Liver (tissue), 3 donors: ENCODE results near the gene LRCH3.

Experiments used
- GABPA ChIP-seq, 2 donors: IDR thresholded peaks in 1 of 2; conservative IDR thresholded peaks in 1 of 2; 2 replicates each; pipeline ENCODE4 v1.6.1; 2016; ENCODE audit warnings: antibody characterized with exemption in 2 of 2, mild to moderate bottlenecking in 1 of 2, moderate library complexity in 1 of 2
- JUND ChIP-seq, 2 donors: IDR thresholded peaks; 2 replicates each; pipeline ENCODE4 v1.6.1; 2016; ENCODE audit warnings: antibody characterized with exemption in 2 of 2
- SP1 ChIP-seq: IDR thresholded peaks from 2 replicates; pipeline ENCODE4 v1.6.1; 2018; ENCODE audit warnings: antibody characterized with exemption, mild to moderate bottlenecking
- TAF1 ChIP-seq: conservative IDR thresholded peaks from 2 replicates; pipeline ENCODE4 v1.6.1; 2016; ENCODE audit warnings: antibody characterized with exemption, mild to moderate bottlenecking
- TF ChIP-seq, protein P1 (sequence below): fragments of 150-350 bp; IDR thresholded peaks from 2 replicates; pipeline ENCODE4 v1.5.1; 2017; ENCODE audit warnings: improper control_type of control experiment, low read depth, low read length; ENCODE audit not compliant: missing input control
- TF ChIP-seq, protein P2 (sequence below): IDR thresholded peaks from 2 replicates; pipeline ENCODE4 v1.6.1; 2016; ENCODE audit warnings: antibody characterized with exemption
- TF ChIP-seq, protein P3 (sequence below): IDR thresholded peaks from 2 replicates; pipeline ENCODE4 v1.6.1; 2016; ENCODE audit warnings: antibody characterized with exemption
- TF ChIP-seq, protein P4 (sequence below): IDR thresholded peaks from 2 replicates; pipeline ENCODE4 v1.6.1; 2016; ENCODE audit warnings: antibody characterized with exemption, mild to moderate bottlenecking
- donor health status: healthy.
- donor health status: healthy.

DNA sequence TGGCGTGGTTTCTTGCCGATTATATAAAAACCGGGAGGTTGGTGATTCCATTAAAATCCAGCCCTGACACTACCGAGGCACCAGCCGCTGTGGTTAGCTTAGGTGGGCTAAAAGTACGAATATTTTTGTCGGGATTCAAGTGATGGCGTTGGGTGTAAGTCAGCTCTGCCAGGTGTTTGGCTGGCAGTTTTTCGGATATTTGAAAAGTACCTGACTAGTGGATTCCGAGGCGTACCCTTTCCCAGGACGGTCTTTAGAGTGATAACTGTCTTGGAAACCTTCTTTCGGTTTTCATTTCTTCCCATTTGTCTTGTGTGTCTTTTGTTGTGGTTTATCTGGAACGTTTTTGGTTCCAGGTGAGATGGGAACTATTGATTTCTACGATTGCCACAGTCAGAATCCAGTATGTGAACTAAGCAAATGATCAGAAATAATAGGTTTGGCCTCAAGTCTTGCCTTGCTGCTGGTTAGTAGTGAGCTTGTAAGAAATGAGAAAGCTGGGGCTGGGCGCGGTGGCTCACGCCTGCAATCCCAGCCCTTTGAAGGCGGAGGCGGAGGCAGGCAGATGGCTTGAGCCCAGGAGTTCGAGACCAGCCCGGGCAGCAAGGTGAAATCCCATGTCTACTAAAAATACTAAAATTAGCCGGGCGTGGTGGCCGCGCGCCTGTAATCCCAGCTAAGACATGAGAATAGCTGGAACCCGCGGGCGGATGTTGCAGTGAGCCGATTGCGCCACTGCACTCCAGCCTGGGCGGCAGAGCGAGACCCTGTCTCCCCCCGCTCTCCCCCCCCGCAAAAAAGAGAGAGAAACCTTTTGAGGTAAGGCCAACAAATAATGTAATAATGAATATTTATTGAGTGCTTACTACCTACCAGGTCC, 40.0 kb upstream of the LRCH3 start:
- TF ChIP-seq JUND (IDR thresholded peaks at IDR 0.05) (no peak), GABPA (IDR thresholded peaks at IDR 0.05 in 1 of 2, conservative IDR thresholded peaks at IDR 0.05 in 1 of 2) (no peak), SP1 (no peak), TAF1 (no peak)
- TF ChIP-seq, protein P1, sequence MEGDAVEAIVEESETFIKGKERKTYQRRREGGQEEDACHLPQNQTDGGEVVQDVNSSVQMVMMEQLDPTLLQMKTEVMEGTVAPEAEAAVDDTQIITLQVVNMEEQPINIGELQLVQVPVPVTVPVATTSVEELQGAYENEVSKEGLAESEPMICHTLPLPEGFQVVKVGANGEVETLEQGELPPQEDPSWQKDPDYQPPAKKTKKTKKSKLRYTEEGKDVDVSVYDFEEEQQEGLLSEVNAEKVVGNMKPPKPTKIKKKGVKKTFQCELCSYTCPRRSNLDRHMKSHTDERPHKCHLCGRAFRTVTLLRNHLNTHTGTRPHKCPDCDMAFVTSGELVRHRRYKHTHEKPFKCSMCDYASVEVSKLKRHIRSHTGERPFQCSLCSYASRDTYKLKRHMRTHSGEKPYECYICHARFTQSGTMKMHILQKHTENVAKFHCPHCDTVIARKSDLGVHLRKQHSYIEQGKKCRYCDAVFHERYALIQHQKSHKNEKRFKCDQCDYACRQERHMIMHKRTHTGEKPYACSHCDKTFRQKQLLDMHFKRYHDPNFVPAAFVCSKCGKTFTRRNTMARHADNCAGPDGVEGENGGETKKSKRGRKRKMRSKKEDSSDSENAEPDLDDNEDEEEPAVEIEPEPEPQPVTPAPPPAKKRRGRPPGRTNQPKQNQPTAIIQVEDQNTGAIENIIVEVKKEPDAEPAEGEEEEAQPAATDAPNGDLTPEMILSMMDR, result no peak
- TF ChIP-seq, protein P2, sequence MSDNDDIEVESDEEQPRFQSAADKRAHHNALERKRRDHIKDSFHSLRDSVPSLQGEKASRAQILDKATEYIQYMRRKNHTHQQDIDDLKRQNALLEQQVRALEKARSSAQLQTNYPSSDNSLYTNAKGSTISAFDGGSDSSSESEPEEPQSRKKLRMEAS, result no peak
- TF ChIP-seq, protein P3, sequence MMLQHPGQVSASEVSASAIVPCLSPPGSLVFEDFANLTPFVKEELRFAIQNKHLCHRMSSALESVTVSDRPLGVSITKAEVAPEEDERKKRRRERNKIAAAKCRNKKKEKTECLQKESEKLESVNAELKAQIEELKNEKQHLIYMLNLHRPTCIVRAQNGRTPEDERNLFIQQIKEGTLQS, result no peak
- TF ChIP-seq, protein P4, sequence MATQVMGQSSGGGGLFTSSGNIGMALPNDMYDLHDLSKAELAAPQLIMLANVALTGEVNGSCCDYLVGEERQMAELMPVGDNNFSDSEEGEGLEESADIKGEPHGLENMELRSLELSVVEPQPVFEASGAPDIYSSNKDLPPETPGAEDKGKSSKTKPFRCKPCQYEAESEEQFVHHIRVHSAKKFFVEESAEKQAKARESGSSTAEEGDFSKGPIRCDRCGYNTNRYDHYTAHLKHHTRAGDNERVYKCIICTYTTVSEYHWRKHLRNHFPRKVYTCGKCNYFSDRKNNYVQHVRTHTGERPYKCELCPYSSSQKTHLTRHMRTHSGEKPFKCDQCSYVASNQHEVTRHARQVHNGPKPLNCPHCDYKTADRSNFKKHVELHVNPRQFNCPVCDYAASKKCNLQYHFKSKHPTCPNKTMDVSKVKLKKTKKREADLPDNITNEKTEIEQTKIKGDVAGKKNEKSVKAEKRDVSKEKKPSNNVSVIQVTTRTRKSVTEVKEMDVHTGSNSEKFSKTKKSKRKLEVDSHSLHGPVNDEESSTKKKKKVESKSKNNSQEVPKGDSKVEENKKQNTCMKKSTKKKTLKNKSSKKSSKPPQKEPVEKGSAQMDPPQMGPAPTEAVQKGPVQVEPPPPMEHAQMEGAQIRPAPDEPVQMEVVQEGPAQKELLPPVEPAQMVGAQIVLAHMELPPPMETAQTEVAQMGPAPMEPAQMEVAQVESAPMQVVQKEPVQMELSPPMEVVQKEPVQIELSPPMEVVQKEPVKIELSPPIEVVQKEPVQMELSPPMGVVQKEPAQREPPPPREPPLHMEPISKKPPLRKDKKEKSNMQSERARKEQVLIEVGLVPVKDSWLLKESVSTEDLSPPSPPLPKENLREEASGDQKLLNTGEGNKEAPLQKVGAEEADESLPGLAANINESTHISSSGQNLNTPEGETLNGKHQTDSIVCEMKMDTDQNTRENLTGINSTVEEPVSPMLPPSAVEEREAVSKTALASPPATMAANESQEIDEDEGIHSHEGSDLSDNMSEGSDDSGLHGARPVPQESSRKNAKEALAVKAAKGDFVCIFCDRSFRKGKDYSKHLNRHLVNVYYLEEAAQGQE, result no peak
